ENCODE data around the gene NCAM1. TPM values are rescaled to one million over a fixed set of nuclear protein-coding genes. Genes with fewer than 3 reads are reported as not detected.
"Not testable (repeated sequence)": the region's sequence is repeated elsewhere in the genome, so short reads cannot be mapped to it uniquely, and the experiment has no call there.

The NCAM1 gene
- total RNA-seq (2014; rRNA removed; shearing (Covaris generic); ENCODE audit: low replicate concordance): 0.29 and 0.75 TPM in 2 replicates

DNA sequence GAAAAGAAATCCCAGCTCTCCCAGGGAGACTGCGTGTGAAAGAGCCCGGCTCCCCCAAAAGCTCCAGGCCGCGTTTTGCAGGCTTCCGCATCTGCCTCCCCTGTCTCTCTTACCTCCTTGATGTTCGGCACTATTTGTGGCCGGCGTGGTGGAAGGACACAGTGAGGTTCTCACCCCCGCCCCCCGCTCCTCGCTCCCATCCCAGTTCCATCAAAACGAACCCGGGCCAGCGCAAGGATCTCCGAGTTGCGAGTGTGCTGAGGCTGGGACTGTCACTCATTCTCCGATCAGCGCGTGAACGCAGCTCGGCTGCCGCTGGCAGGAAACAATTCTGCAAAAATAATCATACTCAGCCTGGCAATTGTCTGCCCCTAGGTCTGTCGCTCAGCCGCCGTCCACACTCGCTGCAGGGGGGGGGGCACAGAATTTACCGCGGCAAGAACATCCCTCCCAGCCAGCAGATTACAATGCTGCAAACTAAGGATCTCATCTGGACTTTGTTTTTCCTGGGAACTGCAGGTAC, at the start of gene NCAM1:
TSS of gene NCAM1 (plus strand) at position 275 of the 523 bp plus-strand sequence.
- Histone ChIP-seq H2AFZ (ENCODE audit: low read length) (no peak within 1 kb of the TSS), H3K9me3 (ENCODE audit: low read length) (no peaks in the 10 kb centered on the region), H4K20me1 (ENCODE audit: insufficient read depth, low read depth, low read length) (no peaks in the 10 kb centered on the region), H3K9me2 (replicated peaks; ENCODE audit: insufficient read depth, low read length) (no peaks in the 10 kb centered on the region), H3K36me3 (ENCODE audit: insufficient read depth, low read length) (no peaks in the 10 kb centered on the region), H3K27me3 (ENCODE audit: low read length) (no peaks in the 10 kb centered on the region), H3K4me1 (ENCODE audit: low read length) (peaks cover 7% of the 10 kb centered on the region), H3K9ac (ENCODE audit: low read length) (no peak within 1 kb of the TSS), H3K79me2 (ENCODE audit: low read length) (no peaks in the 10 kb centered on the region), H3K27ac (ENCODE audit: low read length) (no peak within 1 kb of the TSS), H3K4me2 (ENCODE audit: low read depth, low read length, poor library complexity, severe bottlenecking) (no peak within 1 kb of the TSS), H3K4me3 (ENCODE audit: low read length) (no peak within 1 kb of the TSS)
- no peak for DNase-seq

DNA sequence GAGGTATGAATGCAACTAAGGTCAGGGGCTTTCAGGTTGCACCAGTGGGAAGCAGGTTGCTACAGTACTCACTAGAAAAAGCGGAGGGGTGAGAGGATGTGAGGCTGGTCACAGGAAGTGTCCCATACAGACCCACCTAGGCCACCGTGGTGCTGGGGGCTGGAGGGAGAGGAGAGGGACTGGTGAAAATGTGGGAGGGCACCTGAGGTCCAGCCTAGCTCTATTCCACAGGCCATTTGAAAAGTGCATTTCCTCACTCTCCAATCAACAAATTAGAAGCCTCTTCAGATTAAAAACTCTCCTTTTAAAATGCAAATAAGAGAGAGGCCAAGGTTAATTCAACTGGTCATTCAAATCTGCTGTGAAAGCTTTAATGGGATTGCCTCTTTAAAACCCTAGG, 38.6 kb upstream of the NCAM1 start:
- no peak overlapping the region for H2AFZ ChIP-seq (ENCODE audit: low read length)
- peaks cover 12% of the 10 kb centered on the region for H3K4me1 ChIP-seq (ENCODE audit: low read length)
- no peak overlapping the region for H3K4me2 ChIP-seq (ENCODE audit: low read depth, low read length, poor library complexity, severe bottlenecking)
- no peak for DNase-seq
- H3K9ac ChIP-seq (ENCODE audit: low read length): no peak overlapping the region
- no peaks in the 10 kb centered on the region for H3K36me3 ChIP-seq (ENCODE audit: insufficient read depth, low read length)
- no peaks in the 10 kb centered on the region for H3K9me3 ChIP-seq (ENCODE audit: low read length)
- no peak overlapping the region for H3K27ac ChIP-seq (ENCODE audit: low read length)
- H3K79me2 ChIP-seq (ENCODE audit: low read length): no peaks in the 10 kb centered on the region
- no peaks in the 10 kb centered on the region; the same call in 1 of the 2 replicates for H3K9me2 ChIP-seq (replicated peaks; ENCODE audit: insufficient read depth, low read length)
- H3K4me3 ChIP-seq (ENCODE audit: low read length): no peak overlapping the region
- H3K27me3 ChIP-seq (ENCODE audit: low read length): no peaks in the 10 kb centered on the region
- H4K20me1 ChIP-seq (ENCODE audit: insufficient read depth, low read depth, low read length): no peaks in the 10 kb centered on the region

DNA sequence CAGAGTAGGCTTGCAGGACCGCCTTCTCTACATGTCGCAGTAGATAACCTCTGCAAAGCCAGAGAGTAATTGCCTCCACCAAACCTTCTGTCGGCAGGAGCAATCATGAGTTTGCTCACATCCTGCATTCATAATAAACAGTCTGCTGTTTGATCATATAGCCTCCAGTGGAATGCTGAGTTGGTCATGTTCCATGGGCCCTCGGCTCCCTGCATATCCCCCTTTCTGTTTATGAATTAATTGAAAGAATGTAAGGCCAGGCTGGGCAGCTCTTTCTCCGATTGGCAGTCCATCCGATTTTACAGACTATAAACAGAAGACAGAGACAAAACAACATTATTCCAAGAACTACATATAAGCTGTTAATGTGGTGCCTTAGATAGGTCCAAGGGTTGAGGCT, 36.4 kb upstream of the NCAM1 start:
- not testable (repeated sequence) for DNase-seq; H4K20me1 ChIP-seq (ENCODE audit: insufficient read depth, low read depth, low read length); H3K4me3 ChIP-seq (ENCODE audit: low read length); H3K9ac ChIP-seq (ENCODE audit: low read length); H2AFZ ChIP-seq (ENCODE audit: low read length); H3K27ac ChIP-seq (ENCODE audit: low read length); H3K27me3 ChIP-seq (ENCODE audit: low read length); H3K36me3 ChIP-seq (ENCODE audit: insufficient read depth, low read length); H3K4me2 ChIP-seq (ENCODE audit: low read depth, low read length, poor library complexity, severe bottlenecking); H3K9me3 ChIP-seq (ENCODE audit: low read length); H3K9me2 ChIP-seq (replicated peaks; ENCODE audit: insufficient read depth, low read length); H3K79me2 ChIP-seq (ENCODE audit: low read length)
- peaks cover 32% of the 10 kb centered on the region for H3K4me1 ChIP-seq (ENCODE audit: low read length)

DNA sequence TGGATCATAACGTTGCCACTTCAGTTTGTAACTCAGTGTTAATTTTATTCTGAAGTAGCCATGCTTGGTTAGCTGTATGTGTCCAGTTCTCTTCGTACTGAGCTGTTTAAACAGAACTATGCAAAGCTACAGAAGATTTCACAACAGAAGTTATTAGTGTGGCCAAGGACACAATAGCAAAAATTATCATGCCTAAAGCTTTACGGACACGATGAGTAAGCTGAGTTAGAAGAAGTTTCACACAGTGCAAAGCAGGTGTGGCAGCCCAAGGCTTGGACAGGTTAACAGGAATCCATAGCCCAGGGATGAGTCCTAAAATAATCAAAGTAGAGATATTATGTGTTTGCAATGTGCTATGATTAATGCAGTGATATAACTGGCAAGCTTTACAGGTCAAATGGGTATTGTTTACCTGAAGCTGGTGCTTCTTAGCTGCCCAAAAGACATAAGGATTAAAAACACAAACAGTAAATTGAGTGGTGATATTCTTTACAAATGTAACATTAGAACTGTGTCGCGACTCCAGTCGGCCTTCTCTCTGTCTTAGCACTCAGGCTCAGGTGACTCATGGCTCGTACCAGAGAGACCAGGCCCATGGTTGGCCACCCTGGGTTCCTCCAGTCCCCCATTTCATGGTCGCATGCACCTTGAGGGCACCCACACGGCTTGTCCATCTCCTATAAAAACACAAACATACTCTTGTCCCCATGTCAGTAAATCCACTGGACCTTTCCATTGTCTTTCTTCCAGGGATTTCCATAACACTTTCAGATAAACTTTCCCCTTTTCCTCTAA, 35.5 kb upstream of the NCAM1 start:
- Histone ChIP-seq H3K79me2 (ENCODE audit: low read length) (no peaks in the 10 kb centered on the region), H4K20me1 (ENCODE audit: insufficient read depth, low read depth, low read length) (no peaks in the 10 kb centered on the region), H3K4me3 (ENCODE audit: low read length) (no peak overlapping the region), H3K27ac (ENCODE audit: low read length) (no peak overlapping the region), H3K4me1 (ENCODE audit: low read length) (peaks cover 32% of the 10 kb centered on the region), H3K9me3 (ENCODE audit: low read length) (no peaks in the 10 kb centered on the region), H2AFZ (ENCODE audit: low read length) (no peak overlapping the region), H3K27me3 (ENCODE audit: low read length) (no peaks in the 10 kb centered on the region), H3K9ac (ENCODE audit: low read length) (no peak overlapping the region), H3K4me2 (ENCODE audit: low read depth, low read length, poor library complexity, severe bottlenecking) (no peak overlapping the region), H3K36me3 (ENCODE audit: insufficient read depth, low read length) (no peaks in the 10 kb centered on the region), H3K9me2 (replicated peaks; ENCODE audit: insufficient read depth, low read length) (no peaks in the 10 kb centered on the region)
- peak; percentile 41 for DNase-seq

DNA sequence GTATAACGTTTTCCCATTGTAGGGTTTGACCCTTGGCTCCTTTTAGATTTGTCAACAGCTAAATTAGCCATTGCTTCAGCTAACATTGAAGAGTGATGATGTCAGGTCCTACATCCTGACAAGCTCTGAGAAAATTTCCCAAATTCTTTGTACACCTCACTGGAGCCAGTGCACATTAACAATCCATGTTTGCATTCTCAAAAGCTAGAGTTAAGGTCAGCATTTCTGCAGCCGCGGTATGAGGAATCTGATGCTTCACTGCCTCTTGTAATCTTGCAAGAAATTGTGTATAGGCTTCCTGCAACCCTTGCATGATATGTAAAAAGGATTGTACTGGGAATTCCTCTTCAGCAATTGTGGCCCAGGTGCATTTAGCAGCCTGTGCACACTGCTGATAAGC, 33.1 kb upstream of the NCAM1 start:
- peak overlapping the region; percentile 30; the same call in 1 of the 2 replicates for H3K27ac ChIP-seq (ENCODE audit: low read length)
- no peaks in the 10 kb centered on the region for H3K36me3 ChIP-seq (ENCODE audit: insufficient read depth, low read length)
- no peak overlapping the region for H3K4me3 ChIP-seq (ENCODE audit: low read length)
- no peak overlapping the region for H2AFZ ChIP-seq (ENCODE audit: low read length)
- DNase-seq: peak; percentile 46
- H3K27me3 ChIP-seq (ENCODE audit: low read length): no peaks in the 10 kb centered on the region
- H3K4me2 ChIP-seq (ENCODE audit: low read depth, low read length, poor library complexity, severe bottlenecking): peak overlapping the region; percentile 42
- no peaks in the 10 kb centered on the region for H3K79me2 ChIP-seq (ENCODE audit: low read length)
- H3K9ac ChIP-seq (ENCODE audit: low read length): no peak overlapping the region
- no peaks in the 10 kb centered on the region for H4K20me1 ChIP-seq (ENCODE audit: insufficient read depth, low read depth, low read length)
- no peaks in the 10 kb centered on the region for H3K9me3 ChIP-seq (ENCODE audit: low read length)
- no peaks in the 10 kb centered on the region for H3K9me2 ChIP-seq (replicated peaks; ENCODE audit: insufficient read depth, low read length)
- peaks cover 27% of the 10 kb centered on the region for H3K4me1 ChIP-seq (ENCODE audit: low read length)

DNA sequence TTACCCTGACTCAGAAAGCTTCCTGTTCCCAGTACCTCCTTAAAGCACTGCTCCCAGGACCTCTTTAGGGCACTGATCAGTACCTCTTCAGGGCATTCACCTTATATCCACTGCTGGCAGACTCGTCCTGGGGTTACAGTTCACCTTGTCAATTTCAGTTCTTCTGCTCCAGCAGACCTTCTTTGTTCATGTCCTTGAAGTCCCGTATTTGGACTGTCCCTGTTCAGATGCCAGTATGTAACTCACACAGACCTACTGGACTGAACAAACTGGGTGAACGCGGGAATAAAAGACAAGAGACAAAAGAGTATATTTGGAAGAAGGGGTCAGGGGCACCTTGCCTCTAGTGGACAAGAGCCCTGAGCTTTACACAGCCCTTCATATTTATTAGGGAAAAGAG, 31.8 kb upstream of the NCAM1 start:
- DNase-seq: no peak
- H2AFZ ChIP-seq (ENCODE audit: low read length): no peak overlapping the region
- H3K27me3 ChIP-seq (ENCODE audit: low read length): no peaks in the 10 kb centered on the region
- H3K4me2 ChIP-seq (ENCODE audit: low read depth, low read length, poor library complexity, severe bottlenecking): no peak overlapping the region
- no peak overlapping the region for H3K27ac ChIP-seq (ENCODE audit: low read length)
- H4K20me1 ChIP-seq (ENCODE audit: insufficient read depth, low read depth, low read length): no peaks in the 10 kb centered on the region
- H3K36me3 ChIP-seq (ENCODE audit: insufficient read depth, low read length): no peaks in the 10 kb centered on the region
- H3K79me2 ChIP-seq (ENCODE audit: low read length): no peaks in the 10 kb centered on the region
- H3K9me3 ChIP-seq (ENCODE audit: low read length): no peaks in the 10 kb centered on the region
- H3K9me2 ChIP-seq (replicated peaks; ENCODE audit: insufficient read depth, low read length): no peaks in the 10 kb centered on the region
- peaks cover 27% of the 10 kb centered on the region for H3K4me1 ChIP-seq (ENCODE audit: low read length)
- no peak overlapping the region for H3K9ac ChIP-seq (ENCODE audit: low read length)
- no peak overlapping the region for H3K4me3 ChIP-seq (ENCODE audit: low read length)

DNA sequence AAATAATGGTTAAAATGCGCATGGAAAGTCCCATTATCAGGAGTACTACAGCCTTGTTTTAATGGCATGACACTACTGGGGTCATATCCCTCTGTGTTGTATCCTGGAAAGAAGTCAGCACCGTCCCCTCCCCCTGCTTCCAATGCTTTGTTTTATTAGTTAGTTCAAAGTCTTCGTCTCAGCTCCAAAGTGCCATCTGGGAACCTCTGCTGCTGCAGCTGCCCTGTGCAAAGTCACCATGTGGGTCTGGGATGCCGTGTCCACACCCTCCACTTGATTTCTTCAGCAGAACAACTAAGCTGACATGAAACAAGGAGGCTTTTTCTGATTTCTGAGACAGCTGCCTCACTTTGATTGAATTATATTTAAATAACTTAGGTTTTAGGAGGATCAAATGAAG, 29.5 kb upstream of the NCAM1 start:
- no peak for DNase-seq
- Histone ChIP-seq H3K27me3 (ENCODE audit: low read length) (no peaks in the 10 kb centered on the region), H3K27ac (ENCODE audit: low read length) (no peak overlapping the region), H4K20me1 (ENCODE audit: insufficient read depth, low read depth, low read length) (no peaks in the 10 kb centered on the region), H3K9me2 (replicated peaks; ENCODE audit: insufficient read depth, low read length) (no peaks in the 10 kb centered on the region), H3K4me1 (ENCODE audit: low read length) (peaks cover 22% of the 10 kb centered on the region), H3K79me2 (ENCODE audit: low read length) (no peaks in the 10 kb centered on the region), H3K9me3 (ENCODE audit: low read length) (no peaks in the 10 kb centered on the region), H2AFZ (ENCODE audit: low read length) (no peak overlapping the region), H3K9ac (ENCODE audit: low read length) (no peak overlapping the region), H3K4me3 (ENCODE audit: low read length) (no peak overlapping the region), H3K36me3 (ENCODE audit: insufficient read depth, low read length) (no peaks in the 10 kb centered on the region), H3K4me2 (ENCODE audit: low read depth, low read length, poor library complexity, severe bottlenecking) (no peak overlapping the region)

DNA sequence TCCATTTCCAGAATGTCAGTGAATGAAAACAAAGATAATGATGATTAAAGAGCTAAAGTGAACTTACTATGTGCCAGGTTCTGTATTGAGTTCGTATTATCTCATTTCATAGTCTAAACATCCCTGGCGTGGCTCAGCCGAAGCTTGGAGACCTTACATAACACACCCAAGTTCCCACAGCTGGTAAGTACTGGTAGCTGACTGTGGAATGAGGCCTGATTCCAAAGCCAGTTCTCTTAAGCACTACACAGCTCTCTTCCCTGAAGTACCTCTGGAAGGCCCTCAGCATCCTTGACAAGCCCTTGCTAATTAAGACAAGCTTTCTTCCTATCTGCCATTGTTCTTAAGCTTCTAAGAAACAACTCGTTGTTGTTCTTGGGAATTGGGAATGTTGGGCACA, 28.6 kb upstream of the NCAM1 start:
- Histone ChIP-seq H3K9me2 (replicated peaks; ENCODE audit: insufficient read depth, low read length) (no peaks in the 10 kb centered on the region), H3K27ac (ENCODE audit: low read length) (no peak overlapping the region), H3K79me2 (ENCODE audit: low read length) (no peaks in the 10 kb centered on the region), H3K9me3 (ENCODE audit: low read length) (no peaks in the 10 kb centered on the region), H3K36me3 (ENCODE audit: insufficient read depth, low read length) (no peaks in the 10 kb centered on the region), H3K4me1 (ENCODE audit: low read length) (peaks cover 20% of the 10 kb centered on the region), H3K27me3 (ENCODE audit: low read length) (no peaks in the 10 kb centered on the region), H2AFZ (ENCODE audit: low read length) (no peak overlapping the region), H4K20me1 (ENCODE audit: insufficient read depth, low read depth, low read length) (no peaks in the 10 kb centered on the region), H3K4me3 (ENCODE audit: low read length) (no peak overlapping the region), H3K9ac (ENCODE audit: low read length) (no peak overlapping the region), H3K4me2 (ENCODE audit: low read depth, low read length, poor library complexity, severe bottlenecking) (no peak overlapping the region)
- no peak for DNase-seq
